ENCODE results near the gene COL26A1. TPM values are rescaled to one million over a fixed set of nuclear protein-coding genes. Genes with fewer than 3 reads are reported as not detected.
A peak's percentile ranks its signal among the peaks of the same experiment; 100 is the strongest.

The COL26A1 gene
- total and polyA plus RNA-seq, 2 experiments from 2014 or later: 11.6 to 19.1 TPM

DNA sequence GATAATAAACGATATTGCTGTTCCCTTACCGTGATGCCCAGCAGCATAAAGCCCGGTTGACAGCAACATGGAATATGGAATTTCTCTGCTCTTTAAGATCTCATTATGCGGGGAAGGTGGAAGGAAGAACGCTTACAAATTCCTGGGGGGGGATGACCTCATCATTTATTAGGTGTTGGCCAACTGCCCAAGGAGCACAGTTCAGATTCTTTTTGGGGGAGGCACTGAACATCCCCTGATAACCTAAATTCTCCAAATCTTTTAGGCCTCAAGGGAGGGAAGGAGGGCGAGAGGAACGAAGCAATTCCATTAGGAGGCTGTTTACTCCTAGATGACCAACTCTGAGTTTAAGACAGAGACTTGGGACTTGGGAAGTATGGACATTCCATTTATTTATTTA is 5.2 kb upstream of the COL26A1 start:
- Histone ChIP-seq H3K4me1 (ENCODE audit: insufficient read depth) (no peaks in the 10 kb centered on the region), H3K4me2 (no peak overlapping the region), H3K4me3 (no peak overlapping the region), H3K36me3 (replicated peaks; ENCODE audit: insufficient read depth, low read depth) (no peaks in the 10 kb centered on the region), H4K20me1 (ENCODE audit: insufficient read depth, poor library complexity, severe bottlenecking) (no peaks in the 10 kb centered on the region), H3K9me2 (replicated peaks; ENCODE audit: insufficient read depth) (no peaks in the 10 kb centered on the region), H3K79me2 (no peaks in the 10 kb centered on the region), H3K27ac (no peak overlapping the region), H3K27me3 (peaks cover 5% of the 10 kb centered on the region), H3K9me3 (ENCODE audit: low read depth) (no peaks in the 10 kb centered on the region), H2AFZ (no peak overlapping the region)
- DNase-seq (ENCODE audit: low spot score): no peak
- 81% methylated on average over 7 of the region's 7 CpGs for WGBS (ENCODE audit: low lambda C conversion rate, missing lambda C conversion rate)
- TF ChIP-seq, protein P1, sequence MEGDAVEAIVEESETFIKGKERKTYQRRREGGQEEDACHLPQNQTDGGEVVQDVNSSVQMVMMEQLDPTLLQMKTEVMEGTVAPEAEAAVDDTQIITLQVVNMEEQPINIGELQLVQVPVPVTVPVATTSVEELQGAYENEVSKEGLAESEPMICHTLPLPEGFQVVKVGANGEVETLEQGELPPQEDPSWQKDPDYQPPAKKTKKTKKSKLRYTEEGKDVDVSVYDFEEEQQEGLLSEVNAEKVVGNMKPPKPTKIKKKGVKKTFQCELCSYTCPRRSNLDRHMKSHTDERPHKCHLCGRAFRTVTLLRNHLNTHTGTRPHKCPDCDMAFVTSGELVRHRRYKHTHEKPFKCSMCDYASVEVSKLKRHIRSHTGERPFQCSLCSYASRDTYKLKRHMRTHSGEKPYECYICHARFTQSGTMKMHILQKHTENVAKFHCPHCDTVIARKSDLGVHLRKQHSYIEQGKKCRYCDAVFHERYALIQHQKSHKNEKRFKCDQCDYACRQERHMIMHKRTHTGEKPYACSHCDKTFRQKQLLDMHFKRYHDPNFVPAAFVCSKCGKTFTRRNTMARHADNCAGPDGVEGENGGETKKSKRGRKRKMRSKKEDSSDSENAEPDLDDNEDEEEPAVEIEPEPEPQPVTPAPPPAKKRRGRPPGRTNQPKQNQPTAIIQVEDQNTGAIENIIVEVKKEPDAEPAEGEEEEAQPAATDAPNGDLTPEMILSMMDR (IDR thresholded peaks at IDR 0.05; ENCODE audit: poor library complexity): no peak
- TF ChIP-seq EZH2phosphoT487 (IDR thresholded peaks at IDR 0.05; ENCODE audit: low read depth, severe bottlenecking, unreplicated experiment) (no peak), EZH2 (IDR thresholded peaks at IDR 0.05; ENCODE audit: borderline replicate concordance) (no peak)

DNA sequence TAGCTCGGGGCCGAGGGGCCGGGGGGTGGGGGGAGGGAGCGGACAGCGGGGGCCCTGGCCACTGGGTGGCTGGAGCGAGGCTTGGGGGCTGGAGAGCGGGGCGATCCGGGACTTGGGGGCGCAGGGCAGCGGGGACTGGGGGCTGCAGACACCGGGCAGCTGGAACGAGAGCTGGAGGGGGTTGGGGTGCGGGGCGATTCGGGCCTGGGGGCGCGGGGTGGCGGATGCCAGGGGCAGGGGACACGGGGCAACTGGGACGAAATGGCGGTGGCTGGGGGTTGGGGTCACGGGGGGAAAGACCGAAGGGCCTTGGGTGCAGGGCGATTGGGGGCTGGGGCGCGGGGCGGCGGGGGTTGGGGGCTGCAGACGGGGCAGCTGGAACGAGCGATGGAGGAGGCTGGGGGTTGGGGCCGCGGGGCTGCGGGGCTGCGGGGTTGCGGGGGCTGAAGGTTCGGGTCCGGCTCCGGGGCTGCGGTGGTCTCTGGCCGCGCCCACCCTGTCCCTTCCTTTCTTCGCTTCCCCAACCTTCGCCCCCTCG is 590 bp downstream of the COL26A1 start:
- Histone ChIP-seq H4K20me1 (ENCODE audit: insufficient read depth, poor library complexity, severe bottlenecking) (no peaks in the 10 kb centered on the region), H3K4me3 (peak overlapping the region; percentile 86), H3K79me2 (peaks cover 2% of the 10 kb centered on the region), H2AFZ (peak overlapping the region; percentile 83), H3K27ac (peak overlapping the region; percentile 61), H3K4me1 (ENCODE audit: insufficient read depth) (peaks cover 7% of the 10 kb centered on the region), H3K36me3 (replicated peaks; ENCODE audit: insufficient read depth, low read depth) (no peaks in the 10 kb centered on the region), H3K27me3 (peaks cover 10% of the 10 kb centered on the region), H3K9me2 (replicated peaks; ENCODE audit: insufficient read depth) (no peaks in the 10 kb centered on the region), H3K9me3 (ENCODE audit: low read depth) (no peaks in the 10 kb centered on the region), H3K4me2 (peak overlapping the region; percentile 96)
- no peak for DNase-seq (ENCODE audit: low spot score)
- 1% methylated on average over 12 of the region's 46 CpGs for WGBS (ENCODE audit: low lambda C conversion rate, missing lambda C conversion rate)
- no peak for TF ChIP-seq EZH2phosphoT487 (IDR thresholded peaks at IDR 0.05; ENCODE audit: low read depth, severe bottlenecking, unreplicated experiment)
- TF ChIP-seq, protein P1 (IDR thresholded peaks at IDR 0.05; ENCODE audit: poor library complexity): no peak
- TF ChIP-seq EZH2 (IDR thresholded peaks at IDR 0.05; ENCODE audit: borderline replicate concordance): no peak

DNA sequence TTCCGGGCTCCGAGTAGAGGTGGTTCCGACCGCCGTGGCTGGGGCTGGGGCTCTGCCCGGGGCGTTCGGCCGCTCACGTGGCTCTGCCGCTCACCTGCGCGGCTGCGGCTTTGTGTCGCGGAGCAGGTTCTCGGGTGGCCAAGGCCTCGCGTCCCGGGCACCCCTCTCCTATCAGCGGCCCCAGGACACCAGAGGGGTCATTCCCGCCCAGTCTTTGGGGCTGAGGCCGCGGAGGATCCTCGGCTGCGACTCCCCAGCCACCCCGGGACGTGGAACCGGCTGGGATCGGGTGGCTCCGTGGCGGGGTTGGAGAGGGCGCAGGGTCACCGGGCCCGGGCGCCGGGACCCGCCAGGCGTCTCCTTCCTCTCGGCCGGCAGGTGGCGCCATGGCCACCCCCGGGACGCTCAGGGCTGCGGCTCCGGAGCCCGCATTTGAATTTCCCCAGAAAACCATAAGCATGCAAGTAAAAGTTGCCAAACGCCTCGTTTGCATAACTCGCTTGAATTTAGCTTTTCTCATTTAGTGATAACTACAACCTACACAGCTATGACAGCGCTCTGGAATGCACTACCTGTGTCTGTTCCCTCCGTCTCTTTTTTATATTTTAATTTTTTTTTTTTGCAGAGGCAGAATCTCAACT is 1.2 kb downstream of the COL26A1 start:
- peak overlapping the region; percentile 83 for H2AFZ ChIP-seq
- peak overlapping the region; percentile 86 for H3K4me3 ChIP-seq
- H3K9me3 ChIP-seq (ENCODE audit: low read depth): no peaks in the 10 kb centered on the region
- no peaks in the 10 kb centered on the region for H3K9me2 ChIP-seq (replicated peaks; ENCODE audit: insufficient read depth)
- peak overlapping the region; percentile 61 for H3K27ac ChIP-seq
- 4% methylated on average over 44 of the region's 52 CpGs for WGBS (ENCODE audit: low lambda C conversion rate, missing lambda C conversion rate)
- H3K27me3 ChIP-seq: peaks cover 10% of the 10 kb centered on the region
- no peaks in the 10 kb centered on the region for H3K36me3 ChIP-seq (replicated peaks; ENCODE audit: insufficient read depth, low read depth)
- H3K4me1 ChIP-seq (ENCODE audit: insufficient read depth): peaks cover 7% of the 10 kb centered on the region
- H3K79me2 ChIP-seq: peaks cover 2% of the 10 kb centered on the region
- H4K20me1 ChIP-seq (ENCODE audit: insufficient read depth, poor library complexity, severe bottlenecking): no peaks in the 10 kb centered on the region
- H3K4me2 ChIP-seq: peak overlapping the region; percentile 96
- DNase-seq (ENCODE audit: low spot score): peak; percentile 89
- TF ChIP-seq EZH2 (IDR thresholded peaks at IDR 0.05; ENCODE audit: borderline replicate concordance) (no peak), EZH2phosphoT487 (IDR thresholded peaks at IDR 0.05; ENCODE audit: low read depth, severe bottlenecking, unreplicated experiment) (no peak)
- TF ChIP-seq, protein P1 (IDR thresholded peaks at IDR 0.05; ENCODE audit: poor library complexity): peak; percentile 98
